EH (cell line): ENCODE measurements around the gene EEF2K.

Source experiments
- DNase-seq: peaks from one replicate; pipeline ENCODE4 v3.0.0-alpha.2; 2015; ENCODE audit warnings: low read depth

The EEF2K gene

GRCh38 chr16:22336581-22336980 is 130.5 kb downstream of the EEF2K start:
- DNase-seq: no peak

DNA sequence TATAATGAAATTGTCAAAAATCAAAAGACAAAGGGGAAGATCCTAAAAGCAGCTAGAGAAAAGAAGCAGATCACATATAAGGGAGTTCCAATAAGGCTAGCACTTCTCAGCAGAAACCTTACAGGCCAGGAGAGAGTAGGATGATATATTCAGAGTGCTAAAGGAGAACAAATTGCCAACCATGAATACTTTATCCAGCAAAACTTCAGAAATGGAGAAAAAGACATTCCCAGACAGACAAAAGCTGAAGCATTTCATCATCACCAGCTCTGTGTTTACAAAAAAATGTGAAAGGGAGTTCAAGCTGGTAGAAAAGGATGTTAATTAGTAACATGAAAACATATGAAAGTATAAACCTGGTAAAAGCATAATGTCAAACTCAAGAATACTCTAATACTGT is 131.0 kb downstream of the EEF2K start:
- no peak for DNase-seq

DNA sequence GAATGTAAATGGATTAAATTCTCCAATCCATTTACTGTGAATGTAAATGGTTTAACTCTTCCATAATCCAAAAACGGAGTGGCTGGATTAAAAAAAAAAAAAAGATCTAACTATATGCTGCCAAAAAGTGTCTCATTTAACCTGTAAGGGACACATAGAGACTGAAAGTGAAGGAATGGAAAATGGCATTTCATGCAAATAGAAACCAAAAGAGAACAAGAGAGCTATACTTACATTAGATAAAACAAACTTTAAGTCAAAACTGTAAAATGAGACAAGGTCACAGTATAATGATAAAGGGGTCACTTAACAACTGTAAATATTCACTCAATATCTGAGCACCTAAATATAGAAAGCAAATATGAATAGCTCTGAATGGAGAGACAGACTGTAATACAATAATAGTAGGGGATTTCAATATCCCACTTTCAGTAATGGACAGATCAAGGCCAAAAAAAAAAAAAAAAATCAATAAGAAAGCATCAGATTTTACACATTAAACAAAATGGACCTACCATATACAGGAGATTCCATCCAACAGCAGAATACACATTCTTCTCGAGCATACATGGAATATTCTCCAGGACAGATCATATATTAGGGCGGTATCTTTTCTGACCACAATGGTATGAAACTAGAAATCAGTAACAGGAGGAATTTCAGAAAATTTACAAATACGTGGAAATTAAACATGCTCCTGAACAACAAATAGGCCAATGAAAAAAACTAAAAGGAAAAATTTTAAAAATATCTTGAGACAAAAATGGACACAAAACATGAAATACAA is 132.0 kb downstream of the EEF2K start:
- DNase-seq: no peak
